GM19035 (cell line): ENCODE data around the gene SLC44A4.
A peak's percentile ranks its signal among the peaks of the same experiment; 100 is the strongest.
"Not testable (repeated sequence)": the region's sequence is repeated elsewhere in the genome, so short reads cannot be mapped to it uniquely, and the experiment has no call there.

Experiments
- ATAC-seq: cut with Tn5 transposase; IDR thresholded peaks from one replicate; pipeline ENCODE4 v1.9.1; 2021; ENCODE audit not compliant: unreplicated experiment

SLC44A4 gene

GRCh38 chr6:31880616-31881015 is 1.8 kb upstream of the SLC44A4 start:
- no peak for ATAC-seq

GRCh38 chr6:31879901-31880300 is 1.1 kb upstream of the SLC44A4 start:
- no peak for ATAC-seq

GRCh38 chr6:31879143-31879542 is 346 bp upstream of the SLC44A4 start:
- no peak for ATAC-seq

DNA sequence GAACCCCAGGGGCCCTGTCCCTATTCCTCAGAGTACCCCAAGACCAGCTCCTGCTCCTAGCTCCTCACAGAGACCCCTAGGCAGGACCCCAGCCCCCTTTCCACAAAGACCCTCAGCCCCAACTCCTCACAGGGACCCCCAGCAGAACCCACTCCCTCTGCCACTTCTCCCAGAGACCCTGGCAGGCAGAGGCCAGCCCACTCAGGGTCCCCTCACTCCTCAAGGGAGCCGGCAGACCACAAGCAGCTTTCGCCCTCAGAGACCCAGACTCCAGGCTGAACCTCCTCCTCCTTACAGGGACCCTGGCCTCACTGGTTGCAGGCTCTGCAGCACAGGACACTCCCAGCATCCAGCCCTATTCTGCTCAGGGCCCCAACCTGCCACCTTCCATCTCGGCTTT is 575 bp downstream of the SLC44A4 start:
- ATAC-seq, result no peak

GRCh38 chr6:31877651-31878161 is 1.1 kb downstream of the SLC44A4 start:
- no peak for ATAC-seq

DNA sequence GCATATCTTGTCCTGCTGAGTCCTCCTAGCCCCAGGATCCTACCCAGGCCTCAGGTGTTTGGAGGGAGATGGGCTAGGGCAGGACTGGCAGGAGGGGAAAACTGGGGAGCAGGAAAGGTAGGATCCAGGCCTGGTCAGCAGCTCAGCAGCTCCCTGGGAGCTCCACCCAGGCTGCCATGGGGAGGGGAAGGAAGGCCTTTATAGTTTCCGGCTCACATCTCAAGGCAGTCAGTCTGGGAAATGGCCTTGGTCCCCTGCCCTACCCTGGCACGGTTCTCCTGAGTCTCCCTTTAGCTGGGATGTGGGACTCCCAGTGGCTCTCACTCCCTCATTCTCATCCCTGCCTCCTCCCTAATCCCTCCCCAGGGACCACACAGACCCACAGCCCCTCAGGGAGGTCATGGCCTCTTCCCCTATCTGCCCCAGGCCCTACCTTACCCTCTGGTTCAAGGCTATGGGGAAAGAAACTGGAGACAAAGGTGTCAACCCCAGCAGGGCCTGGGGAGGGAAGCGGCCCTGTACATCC is 1.6 kb downstream of the SLC44A4 start:
- ATAC-seq, result no peak

DNA sequence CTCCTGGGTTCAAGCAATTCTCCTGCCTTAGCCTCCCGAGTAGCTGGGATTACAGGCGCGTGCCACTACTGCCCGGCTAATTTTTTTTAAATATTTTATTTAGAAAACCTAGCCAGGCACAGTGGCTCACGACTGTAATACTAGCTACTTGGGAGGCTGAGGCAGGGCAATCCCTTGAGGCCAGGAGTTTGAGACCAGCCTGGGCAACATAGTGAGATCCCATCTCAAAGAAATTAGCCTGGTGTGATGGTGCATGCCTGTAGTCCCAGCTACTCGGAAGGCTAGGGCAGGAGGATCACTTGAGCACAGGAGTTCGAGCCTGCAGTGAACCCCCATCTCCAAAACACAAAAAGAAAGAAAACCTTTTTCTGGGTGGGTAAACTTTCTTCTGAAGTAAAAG is 2.4 kb downstream of the SLC44A4 start:
- ATAC-seq, result no peak

DNA sequence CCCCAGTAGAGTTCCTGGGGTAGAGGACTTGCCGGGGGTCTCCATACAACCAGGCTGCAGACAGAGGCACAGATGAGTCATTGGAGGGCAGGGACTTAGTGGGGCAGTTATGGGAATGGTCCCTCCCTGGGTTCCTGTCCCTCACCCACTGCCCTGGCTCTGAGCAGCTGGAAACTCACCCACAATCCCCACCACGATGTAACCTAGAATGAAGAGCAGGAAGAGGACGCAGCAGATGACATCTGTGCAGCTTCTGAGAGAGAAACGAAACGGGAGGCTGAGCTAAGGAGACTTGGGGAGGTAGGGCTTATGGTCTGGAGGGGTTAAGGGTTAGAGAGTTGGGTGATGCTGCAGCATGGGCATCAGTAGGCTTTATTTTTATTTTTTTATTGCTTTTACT is 2.9 kb downstream of the SLC44A4 start:
- ATAC-seq, result no peak

DNA sequence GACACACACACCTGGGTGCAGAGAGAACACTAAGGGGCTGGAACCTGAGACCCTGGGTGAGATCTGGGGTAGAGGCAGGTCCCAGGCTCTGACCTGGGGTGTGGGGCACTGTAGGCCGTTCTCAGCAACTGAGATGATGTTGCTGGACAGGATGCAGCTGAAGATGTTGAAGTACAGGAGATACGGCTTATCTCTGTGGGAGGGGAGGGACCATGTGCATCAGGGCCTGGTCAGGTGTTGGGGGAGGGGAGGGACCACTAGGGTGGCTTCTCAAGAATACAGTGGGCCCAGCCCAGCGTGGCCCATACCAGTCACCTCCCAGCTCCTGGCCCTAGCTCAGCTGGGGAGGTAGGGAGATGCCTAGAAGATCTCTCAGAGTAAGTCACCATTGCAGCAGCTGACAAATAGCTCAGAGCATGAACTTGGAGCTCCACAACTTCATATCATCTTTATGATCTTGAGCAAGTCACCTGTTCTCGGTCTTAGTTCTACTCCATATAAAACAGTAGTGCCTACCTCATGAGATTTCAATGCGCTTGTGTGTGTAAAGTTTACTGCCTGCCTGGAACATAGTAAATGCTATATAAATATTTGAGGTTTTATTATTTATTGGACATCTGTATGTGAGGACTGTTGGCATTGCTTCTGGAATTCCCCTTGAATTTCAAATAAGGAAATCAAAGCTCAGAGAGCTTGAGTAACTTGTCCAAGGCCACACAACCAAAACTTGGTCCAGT is 3.8 kb downstream of the SLC44A4 start:
- ATAC-seq, result no peak

DNA sequence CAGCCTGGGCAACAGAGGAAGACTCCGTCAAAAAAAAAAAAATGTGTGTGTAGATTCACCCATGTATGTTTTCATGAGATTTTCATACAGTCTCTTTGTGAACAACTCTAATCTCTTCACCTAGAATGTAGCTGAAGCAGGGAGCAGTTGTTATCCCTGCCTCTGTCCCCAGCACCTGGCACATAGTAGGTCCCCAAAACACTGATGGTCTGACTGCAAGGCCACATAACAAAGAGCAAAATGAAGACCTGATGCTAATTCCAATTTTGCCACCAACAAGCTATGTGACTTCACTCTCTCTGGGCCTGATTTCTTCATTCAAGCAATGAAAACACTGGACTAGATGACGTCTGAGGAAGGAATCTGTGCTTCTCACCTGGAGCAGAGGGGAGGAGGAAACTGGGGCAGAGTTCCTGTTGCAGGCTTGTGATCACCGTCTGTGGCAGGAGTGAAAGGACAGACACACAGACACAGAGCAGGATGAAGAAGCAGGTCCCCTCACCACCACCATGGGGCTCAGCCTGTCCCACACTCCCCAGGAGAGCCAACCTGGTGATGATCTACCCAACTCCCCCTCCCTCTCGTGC is 4.6 kb downstream of the SLC44A4 start:
- no peak for ATAC-seq

DNA sequence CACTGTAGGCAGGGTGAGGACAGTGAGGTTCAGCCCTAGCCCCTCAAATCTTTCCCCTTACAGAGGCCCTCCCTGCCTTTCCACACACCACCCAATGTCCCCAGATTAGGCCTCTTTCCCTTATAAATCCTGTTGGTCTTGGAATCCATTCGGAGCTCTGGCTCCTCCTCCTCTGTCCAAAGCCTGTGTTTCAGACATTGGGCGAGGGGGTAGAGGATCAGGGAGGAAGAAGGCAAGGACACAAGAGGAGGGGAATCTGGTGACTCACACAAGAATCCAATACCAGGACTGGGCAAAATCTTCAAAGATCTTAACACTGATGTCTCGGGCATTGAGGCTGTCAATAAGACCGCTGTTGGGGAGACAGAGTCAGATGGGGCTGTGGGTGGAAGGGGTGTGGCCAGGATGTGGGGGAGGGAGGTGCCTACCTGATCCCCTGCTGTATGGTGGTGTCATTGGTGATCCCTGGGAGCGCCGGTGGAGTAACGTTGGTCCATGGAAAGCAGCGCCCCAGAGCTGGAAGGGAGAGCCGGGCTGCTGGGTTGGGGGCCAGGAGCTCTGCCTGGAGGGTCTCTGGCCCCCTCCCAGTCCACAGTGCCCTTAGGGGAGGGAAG is 7.6 kb downstream of the SLC44A4 start:
- no peak for ATAC-seq

GRCh38 chr6:31870385-31870921 is 8.3 kb downstream of the SLC44A4 start:
- ATAC-seq, result no peak

DNA sequence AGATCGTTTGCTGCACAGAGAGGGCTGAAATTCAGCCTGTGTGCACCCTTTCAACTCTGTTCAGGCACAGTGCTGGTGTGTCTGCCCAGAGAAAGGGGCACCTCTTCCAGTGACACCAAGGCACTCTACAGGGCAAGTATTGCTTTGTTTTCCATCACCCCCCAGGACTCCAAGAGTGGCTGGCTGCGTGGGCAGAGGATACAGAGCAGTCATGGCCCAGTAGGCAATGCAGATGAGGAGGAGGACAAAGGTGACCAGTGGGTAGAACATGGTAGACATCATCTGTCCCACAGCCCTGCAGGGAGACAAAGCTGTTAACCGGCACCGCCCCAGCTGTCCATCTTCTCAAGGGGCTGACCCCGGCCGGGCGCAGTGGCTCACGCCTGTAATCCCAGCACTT is 9.5 kb downstream of the SLC44A4 start:
- no peak for ATAC-seq

- ATAC-seq, result not testable (repeated sequence)
Observed at GRCh38 chr6:31868658-31868971, 10.2 kb downstream of the SLC44A4 start.

- no peak for ATAC-seq
Observed at GRCh38 chr6:31865205-31866118, 13.3 kb downstream of the SLC44A4 start.

DNA sequence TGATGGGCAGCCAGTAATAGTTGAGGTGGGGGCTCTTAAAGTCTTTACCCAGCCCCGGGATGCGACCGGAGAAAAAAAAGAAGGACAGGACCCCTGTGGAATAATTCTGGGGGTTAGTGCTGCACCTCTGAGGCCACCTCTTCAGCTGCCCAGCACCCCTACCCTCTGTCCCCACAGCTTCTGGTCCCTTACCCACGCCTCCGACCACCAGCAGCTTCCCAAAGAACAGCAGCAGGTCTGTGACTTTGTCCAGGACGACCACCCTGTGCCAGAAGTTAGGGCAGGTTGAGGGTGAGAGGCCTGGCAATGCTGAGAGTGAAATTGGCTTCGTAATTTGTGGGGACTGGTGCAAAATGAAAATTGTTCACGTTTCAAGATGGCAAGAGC is 14.0 kb downstream of the SLC44A4 start:
- ATAC-seq, result no peak

DNA sequence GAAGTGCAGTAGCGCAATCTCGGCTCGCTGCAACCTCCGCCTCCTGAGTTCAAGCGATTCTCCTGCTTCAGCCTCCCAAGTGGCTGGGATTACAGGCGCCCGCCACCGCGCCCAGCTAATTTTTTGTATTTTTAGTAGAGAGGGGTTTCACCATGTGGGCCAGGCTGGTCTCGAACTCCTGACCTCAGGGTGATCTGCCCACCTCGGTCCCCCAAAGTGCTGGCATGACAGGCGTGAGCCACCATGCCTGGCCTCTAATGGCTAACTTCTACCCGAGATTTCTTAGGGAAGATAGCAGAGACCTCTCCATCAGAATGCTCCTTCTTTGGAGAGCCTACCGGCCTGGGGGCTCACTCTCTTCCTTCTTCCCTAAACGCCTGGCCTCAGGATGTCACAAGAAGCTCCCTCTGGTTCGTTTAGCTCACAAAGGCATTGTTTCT is 14.7 kb downstream of the SLC44A4 start:
- ATAC-seq, result not testable (repeated sequence)

GRCh38 chr6:31862344-31863235 is 16.2 kb downstream of the SLC44A4 start, which contains the start of gene NEU1:
Gene NEU1 (minus strand): TSS chr6:31862821. CDS start chr6:31862776, 45 bp downstream.
- peak; percentile 93 for ATAC-seq

DNA sequence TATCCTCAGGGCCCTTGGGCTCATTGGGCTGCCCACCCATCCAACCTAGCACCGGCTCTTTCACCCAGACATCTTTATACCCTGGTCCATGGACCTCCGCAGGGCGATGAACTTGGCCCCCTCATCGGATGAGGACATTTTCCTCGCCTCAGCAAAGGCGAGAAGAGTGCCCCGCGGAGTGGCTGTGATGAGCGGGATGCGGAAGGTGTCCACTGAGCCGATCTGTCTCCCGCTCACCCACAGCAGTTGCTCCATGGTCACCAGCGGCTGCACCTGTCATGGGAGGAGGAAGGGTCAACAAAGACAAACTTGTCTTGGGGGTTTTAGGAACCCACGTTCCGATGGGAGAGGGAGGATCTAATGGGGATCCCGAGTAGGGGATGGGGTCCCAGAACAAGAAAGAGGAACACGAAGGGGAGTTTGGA is 16.9 kb downstream of the SLC44A4 start:
- no peak for ATAC-seq

- no peak for ATAC-seq
Observed at GRCh38 chr6:31861150-31861549, 17.6 kb downstream of the SLC44A4 start.
